ENCODE measurements around the gene HSD17B1.

- TF ChIP-seq CTCF (IDR thresholded peaks at IDR 0.05) (no peak), POLR2AphosphoS5 (IDR thresholded peaks at IDR 0.05) (no peak)
These were observed 18.9 kb downstream of the HSD17B1 start for GRCh38 chr17:42571435-42572225.
